GM12892 (cell line): ENCODE measurements around the gene PRAMEF26. TPM values are rescaled to one million over a fixed set of nuclear protein-coding genes. Genes with fewer than 3 reads are reported as not detected.
"Not testable (repeated sequence)": the region's sequence is repeated elsewhere in the genome, so short reads cannot be mapped to it uniquely, and the experiment has no call there.

ENCODE experiments used
- DNase-seq: peaks from one replicate; pipeline ENCODE4 v3.0.0; 2011; ENCODE audit not compliant: insufficient read length
- FAIRE-seq: peaks from 2 replicates; lab custom pipeline; 2011; peaks lifted over from hg19 to GRCh38; lab: Jason Lieb, UNC
- polyA plus RNA-seq: library from polyadenylated mRNA; unstranded; fragments of >200 nt; gene quantifications from one replicate; pipeline ENCODE4 v1.2.1, GENCODE V29; 2012; ENCODE audit warnings: missing spikeins, inconsistent platforms; ENCODE audit not compliant: missing spikeins

Gene PRAMEF26
- not detected for polyA plus RNA-seq

- DNase-seq, FAIRE-seq: not testable (repeated sequence)
These were observed at the start of gene PRAMEF26 for GRCh38 chr1:13155909-13156308. Gene PRAMEF26, minus strand, starts transcription at chr1:13156009. Its CDS starts 2,914 bp downstream, at chr1:13153095.

GRCh38 chr1:13201309-13201708 lies 45.5 kb upstream of the PRAMEF26 start, which contains the start of gene PRAMEF13:
Gene PRAMEF13, minus strand, starts transcription at chr1:13201409. Its CDS starts 1,820 bp downstream, at chr1:13199589.
- DNase-seq, FAIRE-seq: not testable (repeated sequence)

- not testable (repeated sequence) for DNase-seq, FAIRE-seq
These were observed 15.7 kb upstream of the PRAMEF26 start, which contains the start of gene PRAMEF9 for GRCh38 chr1:13171548-13171947. Gene PRAMEF9, plus strand, starts transcription at chr1:13171848. Its CDS starts 3,433 bp downstream, at chr1:13175281.

GRCh38 chr1:13165531-13165930 lies 9.7 kb upstream of the PRAMEF26 start, which contains the start of gene HNRNPCL4:
Gene HNRNPCL4, minus strand, starts transcription at chr1:13165631. Its CDS starts 164 bp downstream, at chr1:13165467.
- DNase-seq, FAIRE-seq: not testable (repeated sequence)

DNA sequence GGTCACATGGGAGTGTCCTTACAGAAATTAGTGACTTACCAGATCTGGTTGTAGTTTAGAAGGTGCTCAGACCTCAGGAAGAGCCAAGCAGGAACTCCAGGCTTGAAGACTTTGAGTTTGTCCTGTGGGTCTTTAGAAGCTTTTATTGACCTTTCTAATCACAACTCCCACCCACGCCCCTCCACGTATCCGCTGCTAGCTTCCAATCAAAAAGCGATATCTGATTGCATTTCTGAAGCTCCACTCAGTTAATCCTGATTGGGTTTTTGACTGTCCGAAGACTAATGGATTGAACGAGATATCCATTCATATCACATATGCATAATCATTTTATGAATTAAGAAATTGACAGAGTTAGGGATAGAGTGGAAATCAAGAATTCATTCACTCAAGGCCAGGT lies 39.1 kb downstream of the PRAMEF26 start, which contains the start of gene HNRNPCL2:
Gene HNRNPCL2, minus strand, starts transcription at position 101 of the 400 bp plus-strand sequence. CDS start 454 bp downstream, outside the sequence.
- FAIRE-seq, DNase-seq: not testable (repeated sequence)
